HepG2 (cell line): Measurements from ENCODE around the gene MTUS2. TPM values are rescaled to one million over a fixed set of nuclear protein-coding genes. Genes with fewer than 3 reads are reported as not detected.

Experiments used
- ATAC-seq: fragments of 200-7000 bp; cut with Tn5 transposase; 3 replicates; pipeline ENCODE4 v1.9.1; 2020; ENCODE audit warnings: mild to moderate bottlenecking, moderate library complexity
- BruUV-seq: library from RNA; stranded (reverse); fragments of 400-500 nt; replicated peaks from 2 replicates; lab custom pipeline; 2021; lab: Mats Ljungman, UMichigan
- CTCF ChIA-PET: fragments of 300-600 bp; formaldehyde crosslinking; extraction: SDS; loops from one replicate; lab custom pipeline; 2021; ENCODE audit warnings: low total read pairs, inconsistent platforms, low intra/inter-chr PET ratio; lab: Yijun Ruan, JAX
- POLR2A ChIA-PET: fragments of 350-600 bp; sonication (Branson Sonifier 250); formaldehyde crosslinking; loops from one replicate; lab custom pipeline; 2020; ENCODE audit warnings: antibody characterized with exemption, inconsistent platforms; lab: Yijun Ruan, JAX
- DNase-seq: peaks from one replicate; pipeline ENCODE4 v3.0.0-alpha.2; 2015; ENCODE audit warnings: low spot score
- FAIRE-seq: peaks from 3 replicates; lab custom pipeline; 2011; peaks lifted over from hg19 to GRCh38; lab: Jason Lieb, UNC
- H2AFZ ChIP-seq: one replicate; pipeline ENCODE4 v1.6.1; 2011; ENCODE audit warnings: low read length, inconsistent platforms
- H3K27ac ChIP-seq: fragments of 300-600 bp; 3 replicates; pipeline ENCODE4 v1.8.0; 2011; ENCODE audit warnings: mixed run types, mild to moderate bottlenecking, mixed read lengths, low read length, inconsistent platforms; ENCODE audit not compliant: insufficient read depth; ENCODE audit errors: extremely low read length
- H3K27me3 ChIP-seq, 2 experiments: fragments of 200-600 bp in 1 of 2; 2 replicates in 1 of 2; 3 replicates in 1 of 2; pipeline versions ENCODE4 v1.6.0 to v1.8.0; 2011; ENCODE audit warnings: low read length in 2 of 2, mild to moderate bottlenecking in 2 of 2, moderate library complexity in 2 of 2, inconsistent platforms in 1 of 2; ENCODE audit not compliant: insufficient read depth in 2 of 2, control insufficient read depth in 1 of 2
- H3K36me3 ChIP-seq, 2 experiments: fragments of 200-600 bp in 1 of 2; replicated peaks in 1 of 2; 2 replicates in 1 of 2; 3 replicates in 1 of 2; pipeline versions ENCODE4 v1.5.1 to v1.8.0; 2011; ENCODE audit warnings: low read length in 2 of 2, inconsistent platforms in 1 of 2; ENCODE audit not compliant: insufficient read depth in 2 of 2, control insufficient read depth in 1 of 2
- H3K4me1 ChIP-seq: 2 replicates; pipeline ENCODE4 v1.5.1; 2012; ENCODE audit warnings: low read length, inconsistent platforms; ENCODE audit not compliant: insufficient read depth
- H3K4me2 ChIP-seq: 2 replicates; pipeline ENCODE4 v1.6.0; 2011; ENCODE audit warnings: low read depth, low read length, inconsistent platforms
- H3K4me3 ChIP-seq, 3 experiments: fragments of 200-600 bp in 1 of 3; sonication (generic), shearing (Covaris generic) in 1 of 3; replicated peaks in 1 of 3; 2 replicates each; pipeline ENCODE4 v1.5.1; 2011 to 2016; ENCODE audit warnings: low read length in 3 of 3, inconsistent platforms in 2 of 3, low read depth in 2 of 3, mild to moderate bottlenecking in 2 of 3, control low read depth in 1 of 3, mixed read lengths in 1 of 3; ENCODE audit not compliant: insufficient read depth in 1 of 3
- H3K79me2 ChIP-seq: one replicate; pipeline ENCODE4 v1.6.1; 2011; ENCODE audit warnings: low read length, inconsistent platforms; ENCODE audit not compliant: insufficient read depth
- H3K9ac ChIP-seq: 2 replicates; pipeline ENCODE4 v1.6.0; 2011; ENCODE audit warnings: mild to moderate bottlenecking, low read depth, low read length, inconsistent platforms; ENCODE audit not compliant: insufficient read depth
- H3K9me3 ChIP-seq: 2 replicates; pipeline ENCODE4 v1.5.1; 2012; ENCODE audit warnings: mild to moderate bottlenecking, low read length
- H4K20me1 ChIP-seq: 2 replicates; pipeline ENCODE4 v1.6.0; 2011; ENCODE audit warnings: inconsistent platforms, mild to moderate bottlenecking, low read length, moderate library complexity; ENCODE audit not compliant: insufficient read depth
- CAMTA2 ChIP-seq: sonication (generic); formaldehyde crosslinking; IDR thresholded peaks from 2 replicates; pipeline ENCODE4 v1.4.0; 2020; ENCODE audit warnings: mild to moderate bottlenecking, missing genetic modification reagents, borderline replicate concordance
- DNMT1 ChIP-seq: sonication (generic); formaldehyde crosslinking; IDR thresholded peaks from 2 replicates; pipeline ENCODE4 v1.5.1; 2020; ENCODE audit warnings: mild to moderate bottlenecking, missing genetic modification reagents
- EEA1 ChIP-seq: sonication (generic); formaldehyde crosslinking; IDR thresholded peaks from 2 replicates; pipeline ENCODE4 v1.5.1; 2020; ENCODE audit warnings: mild to moderate bottlenecking, missing genetic modification reagents, borderline replicate concordance
- FIP1L1 ChIP-seq: fragments of 200-400 bp; formaldehyde crosslinking; IDR thresholded peaks from 2 replicates; pipeline ENCODE4 v1.6.1; 2018; ENCODE audit warnings: low read depth, mild to moderate bottlenecking, low read length, moderate library complexity, borderline replicate concordance; ENCODE audit not compliant: insufficient read depth
- NR2F2 ChIP-seq: IDR thresholded peaks from 2 replicates; pipeline ENCODE4 v1.6.1; 2012; ENCODE audit warnings: low read depth, inconsistent platforms, borderline replicate concordance
- TEAD3 ChIP-seq: optimal IDR thresholded peaks from 2 replicates; pipeline ENCODE3; 2016; ENCODE audit warnings: borderline replicate concordance
- ZBTB21 ChIP-seq: sonication (generic); formaldehyde crosslinking; IDR thresholded peaks from 2 replicates; pipeline ENCODE4 v1.4.0; 2020; ENCODE audit warnings: missing genetic modification reagents
- ZNF260 ChIP-seq: sonication (generic); formaldehyde crosslinking; IDR thresholded peaks from 2 replicates; pipeline ENCODE4 v1.4.0; 2020; ENCODE audit warnings: missing genetic modification reagents, low read depth, mild to moderate bottlenecking, borderline replicate concordance
- ZNF609 ChIP-seq: sonication (generic); formaldehyde crosslinking; IDR thresholded peaks from 2 replicates; pipeline ENCODE4 v1.4.0; 2020; ENCODE audit warnings: mild to moderate bottlenecking, missing genetic modification reagents, borderline replicate concordance
- WGBS: methylation state at CpG from one replicate; pipeline ENCODE4 v1.1.6; 2017; ENCODE audit warnings: low lambda C conversion rate; 5-methylcytosine and 5-hydroxymethylcytosine counted together
- in situ Hi-C: cut with HindIII; loops from 2 replicates; pipeline ENCODE4 v1.10.0; 2017; ENCODE audit warnings: low pct_unique_long_range_greater_than_20kb; ENCODE audit not compliant: extremely low pct_ligation_motif_present
- intact Hi-C: fragments of 100-400 bp; cut with micrococcal nuclease; formaldehyde crosslinking; loops from one replicate; pipeline ENCODE4 v1.10.0; 2022; ENCODE audit not compliant: unreplicated experiment
- polyA plus RNA-seq, 8 experiments: library from polyadenylated mRNA; depleted of rRNA in 3 of 8; stranded (reverse) in 7 of 8; unstranded in 1 of 8; fragments of >200 nt; fragmentation: Illumina TruSeq in 4 of 8; extraction: Trizol in 4 of 8; gene quantifications; 2 replicates each; pipeline versions ENCODE4 v1.2.1 to v1.2.3, GENCODE V29; 2011 to 2016; ENCODE audit warnings: low read depth in 4 of 8, missing spikeins in 1 of 8, mixed read lengths in 1 of 8; ENCODE audit not compliant: insufficient read depth in 1 of 8
- total RNA-seq, 5 experiments: library from RNA; depleted of rRNA; stranded (reverse); fragments of >200 nt; fragmentation: Illumina TruSeq; extraction: Trizol; gene quantifications; 2 replicates each; pipeline ENCODE4 v1.2.3, GENCODE V29; 2016; ENCODE audit warnings: low read depth in 1 of 5

MTUS2 gene
- total and polyA plus RNA-seq, 2 of the 13 experiments (the other 11 are each of a cell fraction or from before 2014, with no cell fraction given), result not detected

GRCh38 chr13:29491248-29491647 lies 671.1 kb downstream of the MTUS2 start:
- Histone ChIP-seq H3K27ac (no peak overlapping the region), H3K4me1 (peaks cover 9% of the 10 kb centered on the region; the same call in 1 of the 2 replicates), H3K79me2 (no peaks in the 10 kb centered on the region), H3K4me2 (no peak overlapping the region), H3K9ac (no peak overlapping the region), H3K9me3 (no peaks in the 10 kb centered on the region), H4K20me1 (no peaks in the 10 kb centered on the region), H3K36me3 (no peaks in the 10 kb centered on the region), H2AFZ (no peak overlapping the region), H3K4me3 (no peak overlapping the region), H3K27me3 (peaks cover 5 to 12% of the 10 kb centered on the region in 2 experiments; a peak in 4 of 5 replicates)
- 31% methylated on average over 2 of the region's 2 CpGs for WGBS
- TF ChIP-seq NR2F2 (no peak), DNMT1 (CRISPR knock-in tag) (no peak), FIP1L1 (no peak), ZNF260 (CRISPR knock-in tag) (no peak), ZNF609 (CRISPR knock-in tag) (no peak), ZBTB21 (CRISPR knock-in tag) (no peak), TEAD3 (no peak), EEA1 (CRISPR knock-in tag) (no peak), CAMTA2 (CRISPR knock-in tag) (no peak)
- POLR2A ChIA-PET, result no interaction called here
- DNase-seq (no peak), ATAC-seq (no peak), FAIRE-seq (no peak)
- intact Hi-C loops, result no loop called here
- CTCF ChIA-PET, result no interaction called here
- in situ Hi-C loops, result no loop called here
- BruUV-seq, result no TSS peak
